ENCODE data around the gene SYT2. TPM values are rescaled to one million over a fixed set of nuclear protein-coding genes. Genes with fewer than 3 reads are reported as not detected.
"Not testable (repeated sequence)": the region's sequence is repeated elsewhere in the genome, so short reads cannot be mapped to it uniquely, and the experiment has no call there.

Gene SYT2
- total RNA-seq, 1 donor from 2014 or later = 0.07 TPM

- DNase-seq (ENCODE audit: low spot score) = no peak
- TF ChIP-seq CTCF (IDR thresholded peaks at IDR 0.05) = no peak
- H3K27ac Mint-ChIP-seq (ENCODE audit: unreplicated experiment) = no peak overlapping the region
- H3K9me3 Mint-ChIP-seq (ENCODE audit: low read depth) = peaks cover 4% of the 10 kb centered on the region
- H3K36me3 Mint-ChIP-seq (ENCODE audit: low read depth) = no peaks in the 10 kb centered on the region
- peaks cover 53% of the 10 kb centered on the region for H3K4me1 Mint-ChIP-seq (ENCODE audit: low read depth)
- peaks cover 10% of the 10 kb centered on the region for H3K27me3 Mint-ChIP-seq (ENCODE audit: low read depth)
- no peak overlapping the region for H3K4me3 Mint-ChIP-seq (ENCODE audit: unreplicated experiment)
Observed at GRCh38 chr1:202619505-202619904, 90.7 kb downstream of the SYT2 start.

- DNase-seq (ENCODE audit: low spot score); H3K36me3 Mint-ChIP-seq (ENCODE audit: low read depth); H3K4me3 Mint-ChIP-seq (ENCODE audit: unreplicated experiment); H3K27me3 Mint-ChIP-seq (ENCODE audit: low read depth); H3K9me3 Mint-ChIP-seq (ENCODE audit: low read depth): not testable (repeated sequence)
- Mint-ChIP-seq H3K4me1 (ENCODE audit: low read depth) (peaks cover 57% of the 10 kb centered on the region), H3K27ac (ENCODE audit: unreplicated experiment) (peak overlapping the region; percentile 53)
Observed at GRCh38 chr1:202619012-202619411, 91.2 kb downstream of the SYT2 start.

- Mint-ChIP-seq H3K4me1 (ENCODE audit: low read depth) (peaks cover 60% of the 10 kb centered on the region), H3K27me3 (ENCODE audit: low read depth) (peaks cover 10% of the 10 kb centered on the region), H3K9me3 (ENCODE audit: low read depth) (peaks cover 4% of the 10 kb centered on the region), H3K27ac (ENCODE audit: unreplicated experiment) (peak overlapping the region; percentile 97), H3K36me3 (ENCODE audit: low read depth) (no peaks in the 10 kb centered on the region), H3K4me3 (ENCODE audit: unreplicated experiment) (peak overlapping the region; percentile 10)
- no peak for TF ChIP-seq CTCF (IDR thresholded peaks at IDR 0.05)
- no peak for DNase-seq (ENCODE audit: low spot score)
Observed at GRCh38 chr1:202616355-202616915, 93.8 kb downstream of the SYT2 start.

GRCh38 chr1:202615501-202616354 lies 94.5 kb downstream of the SYT2 start:
- Mint-ChIP-seq H3K27ac (ENCODE audit: unreplicated experiment) (peak overlapping the region; percentile 97), H3K9me3 (ENCODE audit: low read depth) (peaks cover 4% of the 10 kb centered on the region)
- DNase-seq (ENCODE audit: low spot score) = no peak

GRCh38 chr1:202615208-202615500 lies 95.1 kb downstream of the SYT2 start:
- Mint-ChIP-seq H3K27ac (ENCODE audit: unreplicated experiment) (peak overlapping the region; percentile 97), H3K4me3 (ENCODE audit: unreplicated experiment) (peak overlapping the region; percentile 10), H3K4me1 (ENCODE audit: low read depth) (peaks cover 60% of the 10 kb centered on the region)
- not testable (repeated sequence) for H3K27me3 Mint-ChIP-seq (ENCODE audit: low read depth); H3K36me3 Mint-ChIP-seq (ENCODE audit: low read depth); DNase-seq (ENCODE audit: low spot score); H3K9me3 Mint-ChIP-seq (ENCODE audit: low read depth)

More at GRCh38 chr1:202615501-202616354, 94.5 kb downstream of the SYT2 start:
- H3K4me3 Mint-ChIP-seq (ENCODE audit: unreplicated experiment) = peak overlapping the region; percentile 10
- peak; percentile 17 for TF ChIP-seq CTCF (IDR thresholded peaks at IDR 0.05)
- peaks cover 9% of the 10 kb centered on the region for H3K27me3 Mint-ChIP-seq (ENCODE audit: low read depth)
- peaks cover 60% of the 10 kb centered on the region for H3K4me1 Mint-ChIP-seq (ENCODE audit: low read depth)
- no peaks in the 10 kb centered on the region for H3K36me3 Mint-ChIP-seq (ENCODE audit: low read depth)

- peak; percentile 76 for TF ChIP-seq CTCF (IDR thresholded peaks at IDR 0.05)
Observed at GRCh38 chr1:202614363-202615207, 95.7 kb downstream of the SYT2 start.

More at GRCh38 chr1:202614363-202615207, 95.7 kb downstream of the SYT2 start:
- not testable (repeated sequence) for H3K36me3 Mint-ChIP-seq (ENCODE audit: low read depth); H3K9me3 Mint-ChIP-seq (ENCODE audit: low read depth); DNase-seq (ENCODE audit: low spot score); H3K27me3 Mint-ChIP-seq (ENCODE audit: low read depth); H3K4me3 Mint-ChIP-seq (ENCODE audit: unreplicated experiment)
- Mint-ChIP-seq H3K4me1 (ENCODE audit: low read depth) (peaks cover 57% of the 10 kb centered on the region), H3K27ac (ENCODE audit: unreplicated experiment) (peak overlapping the region; percentile 97)

Measured in chondrocyte (in vitro differentiated cells).